K562 (cell line): ENCODE data around the gene MARK2. TPM values are rescaled to one million over a fixed set of nuclear protein-coding genes. Genes with fewer than 3 reads are reported as not detected.
A peak's percentile ranks its signal among the peaks of the same experiment; 100 is the strongest.

ENCODE experiments used
- ATAC-seq: fragments of 200-7000 bp; cut with Tn5 transposase; 3 replicates; pipeline ENCODE4 v1.9.1; 2020; ENCODE audit warnings: moderate library complexity
- BruUV-seq: library from RNA; stranded (reverse); fragments of 400-500 nt; replicated peaks from 2 replicates; lab custom pipeline; 2021; lab: Mats Ljungman, UMichigan
- CTCF ChIA-PET: fragments of 300-600 bp; formaldehyde crosslinking; extraction: SDS; loops from one replicate; lab custom pipeline; 2021; ENCODE audit warnings: low intra/inter-chr PET ratio; lab: Yijun Ruan, JAX
- POLR2A ChIA-PET: fragments of 300-600, 350-650 bp; sonication (Branson Sonifier 250); formaldehyde crosslinking; extraction: SDS; loops from one replicate; lab custom pipeline; 2021; ENCODE audit warnings: antibody characterized with exemption, inconsistent platforms; lab: Yijun Ruan, JAX
- DNase-seq, 4 experiments: peaks; one replicate each; pipeline versions ENCODE4 v3.0.0 to v3.0.0-alpha.2; 2011 to 2018; ENCODE audit warnings: low spot score in 3 of 4, mixed read lengths in 3 of 4; ENCODE audit errors: extremely low read depth in 1 of 4
- FAIRE-seq: peaks from 2 replicates; lab custom pipeline; 2011; peaks lifted over from hg19 to GRCh38; lab: Jason Lieb, UNC
- H2AFZ ChIP-seq: 2 replicates; pipeline ENCODE4 v1.6.0; 2011; ENCODE audit warnings: low read depth, low read length, control low read depth, inconsistent platforms
- H3K27ac ChIP-seq: fragments of 200-600 bp; 3 replicates; pipeline ENCODE4 v1.8.0; 2011; ENCODE audit warnings: low read depth, mild to moderate bottlenecking, control low read depth, inconsistent platforms, low read length, moderate library complexity, mixed read lengths; ENCODE audit errors: extremely low read depth
- H3K27me3 ChIP-seq, 2 experiments: fragments of 300-600 bp in 1 of 2; 2 replicates in 1 of 2; 3 replicates in 1 of 2; pipeline versions ENCODE4 v1.6.0 to v1.8.0; 2011; ENCODE audit warnings: inconsistent platforms in 2 of 2, low read length in 2 of 2, mild to moderate bottlenecking in 1 of 2, mixed read lengths in 1 of 2, moderate library complexity in 1 of 2; ENCODE audit not compliant: control insufficient read depth in 2 of 2, insufficient read depth in 2 of 2
- H3K36me3 ChIP-seq: fragments of 300-600 bp; 3 replicates; pipeline ENCODE4 v1.8.0; 2011; ENCODE audit warnings: mild to moderate bottlenecking, low read length, inconsistent platforms; ENCODE audit not compliant: control insufficient read depth, insufficient read depth
- H3K4me1 ChIP-seq, 2 experiments: fragments of 200-600 bp in 1 of 2; replicated peaks in 1 of 2; 2 replicates in 1 of 2; 3 replicates in 1 of 2; pipeline versions ENCODE4 v1.5.1 to v1.8.0; 2011; ENCODE audit warnings: inconsistent platforms in 2 of 2, low read length in 2 of 2, mild to moderate bottlenecking in 1 of 2, mixed read lengths in 1 of 2, moderate library complexity in 1 of 2; ENCODE audit not compliant: control insufficient read depth in 2 of 2, insufficient read depth in 2 of 2
- H3K4me2 ChIP-seq: 2 replicates; pipeline ENCODE4 v1.6.1; 2011; ENCODE audit warnings: low read length, control low read depth, inconsistent platforms, mixed read lengths; ENCODE audit not compliant: insufficient read depth
- H3K4me3 ChIP-seq: fragments of 200-600 bp; sonication (generic), shearing (Covaris generic); 2 replicates; pipeline ENCODE4 v1.5.1; 2016; ENCODE audit warnings: control low read depth, inconsistent platforms
- H3K79me2 ChIP-seq: fragments of 200-600 bp; 3 replicates; pipeline ENCODE4 v1.8.0; 2011; ENCODE audit warnings: low read length, inconsistent platforms; ENCODE audit not compliant: control insufficient read depth, insufficient read depth
- H3K9ac ChIP-seq, 2 experiments: 2 replicates each; pipeline versions ENCODE4 v1.6.0 to v1.6.1; 2011; ENCODE audit warnings: low read depth in 2 of 2, low read length in 2 of 2, control low read depth in 1 of 2, inconsistent platforms in 1 of 2, mild to moderate bottlenecking in 1 of 2, mixed read lengths in 1 of 2; ENCODE audit not compliant: insufficient read depth in 1 of 2
- H3K9me1 ChIP-seq: one replicate; pipeline ENCODE4 v1.6.0; 2011; ENCODE audit warnings: inconsistent platforms, mild to moderate bottlenecking, low read length, moderate library complexity; ENCODE audit not compliant: control insufficient read depth, insufficient read depth
- H3K9me3 ChIP-seq: replicated peaks from 2 replicates; pipeline ENCODE4 v1.5.1; 2011; ENCODE audit warnings: low read depth, low read length, inconsistent platforms; ENCODE audit not compliant: control insufficient read depth, insufficient read depth
- H4K20me1 ChIP-seq: replicated peaks from 2 replicates; pipeline ENCODE4 v1.6.1; 2011; ENCODE audit warnings: low read length, inconsistent platforms, mixed read lengths; ENCODE audit not compliant: control insufficient read depth, insufficient read depth
- CBX1 ChIP-seq: sonication (generic); IDR thresholded peaks from 2 replicates; pipeline ENCODE4 v1.6.1; 2016; ENCODE audit warnings: antibody characterized with exemption, low read depth, mild to moderate bottlenecking
- NFATC3 ChIP-seq: fragments of 450-650 bp; IDR thresholded peaks from 2 replicates; pipeline ENCODE4 v1.6.1; 2017; ENCODE audit warnings: mild to moderate bottlenecking
- NFIC ChIP-seq: fragments of 450-650 bp; IDR thresholded peaks from 2 replicates; pipeline ENCODE4 v1.6.1; 2017; ENCODE audit warnings: mild to moderate bottlenecking, inconsistent platforms
- SRSF1 ChIP-seq: fragments of 200-400 bp; formaldehyde crosslinking; IDR thresholded peaks from 2 replicates; pipeline ENCODE4 v1.6.1; 2017; ENCODE audit warnings: mild to moderate bottlenecking, low read depth, low read length, moderate library complexity
- ZNF143 ChIP-seq: sonication (generic); formaldehyde crosslinking; IDR thresholded peaks from 2 replicates; pipeline ENCODE4 v1.9.0; 2022; ENCODE audit warnings: mild to moderate bottlenecking, missing genetic modification reagents
- ZNF584 ChIP-seq: fragments of 200-800 bp; sonication (Bioruptor generic); IDR thresholded peaks from 2 replicates; pipeline ENCODE4 v1.6.1; 2016; ENCODE audit warnings: low read depth, mild to moderate bottlenecking, missing genetic modification characterization, missing compliant biosample characterization
- WGBS: fragments of 100-300 bp; shearing (Covaris generic); methylation state at CpG from one replicate; pipeline ENCODE4 v1.1.6; 2016; ENCODE audit warnings: low coverage, mixed read lengths; ENCODE audit not compliant: insufficient coverage; ENCODE audit errors: missing lambda C conversion rate; 5-methylcytosine and 5-hydroxymethylcytosine counted together
- in situ Hi-C: fragments of 300-500 bp; cut with MboI; formaldehyde crosslinking; loops from 4 replicates; pipeline ENCODE4 v1.15.0; 2018; ENCODE audit warnings: inconsistent platforms, mixed read lengths
- intact Hi-C: fragments of 100-400 bp; cut with micrococcal nuclease; formaldehyde crosslinking; loops from 2 replicates; pipeline ENCODE4 v1.14.2; 2022
- polyA plus RNA-seq, 8 experiments: library from polyadenylated mRNA; depleted of rRNA in 4 of 8; stranded (reverse) in 5 of 8; unstranded in 3 of 8; fragments of >200 nt; fragmentation: Nextera tagmentation in 2 of 8; fragmentation: Illumina TruSeq in 1 of 8; extraction: Ambion mirVana in 2 of 8; extraction: Trizol in 1 of 8; gene quantifications; 2 replicates each; pipeline versions ENCODE4 v1.2.1 to v1.2.3, GENCODE V29; 2011 to 2014; ENCODE audit warnings: inconsistent platforms in 1 of 8, missing spikeins in 1 of 8
- total RNA-seq, 7 experiments: library from RNA; depleted of rRNA in 6 of 7; stranded (reverse); fragments of >200 nt in 6 of 7; fragmentation: Illumina TruSeq in 2 of 7; extraction: Trizol in 2 of 7; gene quantifications; 2 replicates each; pipeline versions ENCODE4 v1.2.1 to v1.2.3, GENCODE V29; 2011 to 2021; ENCODE audit warnings: low replicate concordance in 1 of 7
- TF ChIP-seq, protein P1 (sequence below): fragments of 250-450 bp; sonication (Bioruptor Pico); IDR thresholded peaks from 2 replicates; pipeline ENCODE4 v1.8.0; 2021; ENCODE audit warnings: moderate library complexity, mild to moderate bottlenecking, inconsistent platforms
- TF ChIP-seq, protein P2 (sequence below): fragments of 450-650 bp; IDR thresholded peaks from 2 replicates; pipeline ENCODE4 v1.6.1; 2016; ENCODE audit warnings: mild to moderate bottlenecking, moderate library complexity

Gene MARK2
- total and polyA plus RNA-seq, 9 of the 15 experiments (the other 6 are each of a cell fraction or from before 2014, with no cell fraction given): 0.32 to 43.5 (median 15.1) TPM

DNA sequence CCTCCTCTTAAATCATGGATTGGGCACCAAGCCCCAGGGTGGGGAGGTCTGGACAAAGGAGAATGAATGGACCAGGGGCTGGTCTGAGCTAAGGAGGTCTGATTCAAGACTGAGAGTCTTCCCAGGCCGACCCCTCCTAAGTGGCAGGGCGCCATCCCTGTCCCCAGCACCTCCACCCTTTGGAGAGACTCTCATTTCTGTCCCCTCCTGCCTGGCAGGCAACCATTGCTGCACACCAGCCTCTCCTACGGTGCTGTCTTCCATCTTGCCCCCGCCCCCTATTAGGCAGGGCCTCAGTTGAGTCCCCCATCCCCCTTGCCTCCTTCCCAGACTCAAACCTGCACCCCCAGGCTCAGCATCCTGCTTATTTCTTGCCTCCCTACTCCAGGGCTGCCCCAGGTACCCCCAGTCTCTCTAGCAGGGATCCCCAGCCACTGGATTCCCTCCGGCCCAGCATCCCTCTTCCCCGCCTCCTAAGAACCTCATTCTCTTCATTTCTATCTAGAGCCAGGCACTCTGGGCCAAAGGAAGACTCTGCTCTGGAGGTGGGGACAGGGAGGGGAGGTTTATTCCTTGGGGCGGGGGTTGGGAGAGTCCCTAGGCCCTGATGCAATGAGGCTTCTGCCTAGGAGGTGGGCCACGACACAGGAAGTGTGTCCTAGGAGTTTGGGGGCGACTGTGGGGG is 79.7 kb downstream of the MARK2 start:
- H3K4me3 ChIP-seq: no peak overlapping the region
- intact Hi-C loops: loop anchor here (5.0 kb wide), 1 partner anchor 151 kb away; the partner anchor contains the start of gene ZFTA
- TF ChIP-seq NFATC3: no peak
- TF ChIP-seq ZNF584 (CRISPR knock-in tag): no peak
- peak; percentile 2; the same call in 1 of the 2 replicates for TF ChIP-seq NFIC
- TF ChIP-seq ZNF143: no peak
- 0 out of 2 replicates have a peak, but pooled peaks have one; percentile 8 for TF ChIP-seq CBX1
- TF ChIP-seq, protein P1, sequence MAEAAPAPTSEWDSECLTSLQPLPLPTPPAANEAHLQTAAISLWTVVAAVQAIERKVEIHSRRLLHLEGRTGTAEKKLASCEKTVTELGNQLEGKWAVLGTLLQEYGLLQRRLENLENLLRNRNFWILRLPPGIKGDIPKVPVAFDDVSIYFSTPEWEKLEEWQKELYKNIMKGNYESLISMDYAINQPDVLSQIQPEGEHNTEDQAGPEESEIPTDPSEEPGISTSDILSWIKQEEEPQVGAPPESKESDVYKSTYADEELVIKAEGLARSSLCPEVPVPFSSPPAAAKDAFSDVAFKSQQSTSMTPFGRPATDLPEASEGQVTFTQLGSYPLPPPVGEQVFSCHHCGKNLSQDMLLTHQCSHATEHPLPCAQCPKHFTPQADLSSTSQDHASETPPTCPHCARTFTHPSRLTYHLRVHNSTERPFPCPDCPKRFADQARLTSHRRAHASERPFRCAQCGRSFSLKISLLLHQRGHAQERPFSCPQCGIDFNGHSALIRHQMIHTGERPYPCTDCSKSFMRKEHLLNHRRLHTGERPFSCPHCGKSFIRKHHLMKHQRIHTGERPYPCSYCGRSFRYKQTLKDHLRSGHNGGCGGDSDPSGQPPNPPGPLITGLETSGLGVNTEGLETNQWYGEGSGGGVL (CRISPR knock-in tag): no peak
- TF ChIP-seq SRSF1: no peak
- TF ChIP-seq, protein P2, sequence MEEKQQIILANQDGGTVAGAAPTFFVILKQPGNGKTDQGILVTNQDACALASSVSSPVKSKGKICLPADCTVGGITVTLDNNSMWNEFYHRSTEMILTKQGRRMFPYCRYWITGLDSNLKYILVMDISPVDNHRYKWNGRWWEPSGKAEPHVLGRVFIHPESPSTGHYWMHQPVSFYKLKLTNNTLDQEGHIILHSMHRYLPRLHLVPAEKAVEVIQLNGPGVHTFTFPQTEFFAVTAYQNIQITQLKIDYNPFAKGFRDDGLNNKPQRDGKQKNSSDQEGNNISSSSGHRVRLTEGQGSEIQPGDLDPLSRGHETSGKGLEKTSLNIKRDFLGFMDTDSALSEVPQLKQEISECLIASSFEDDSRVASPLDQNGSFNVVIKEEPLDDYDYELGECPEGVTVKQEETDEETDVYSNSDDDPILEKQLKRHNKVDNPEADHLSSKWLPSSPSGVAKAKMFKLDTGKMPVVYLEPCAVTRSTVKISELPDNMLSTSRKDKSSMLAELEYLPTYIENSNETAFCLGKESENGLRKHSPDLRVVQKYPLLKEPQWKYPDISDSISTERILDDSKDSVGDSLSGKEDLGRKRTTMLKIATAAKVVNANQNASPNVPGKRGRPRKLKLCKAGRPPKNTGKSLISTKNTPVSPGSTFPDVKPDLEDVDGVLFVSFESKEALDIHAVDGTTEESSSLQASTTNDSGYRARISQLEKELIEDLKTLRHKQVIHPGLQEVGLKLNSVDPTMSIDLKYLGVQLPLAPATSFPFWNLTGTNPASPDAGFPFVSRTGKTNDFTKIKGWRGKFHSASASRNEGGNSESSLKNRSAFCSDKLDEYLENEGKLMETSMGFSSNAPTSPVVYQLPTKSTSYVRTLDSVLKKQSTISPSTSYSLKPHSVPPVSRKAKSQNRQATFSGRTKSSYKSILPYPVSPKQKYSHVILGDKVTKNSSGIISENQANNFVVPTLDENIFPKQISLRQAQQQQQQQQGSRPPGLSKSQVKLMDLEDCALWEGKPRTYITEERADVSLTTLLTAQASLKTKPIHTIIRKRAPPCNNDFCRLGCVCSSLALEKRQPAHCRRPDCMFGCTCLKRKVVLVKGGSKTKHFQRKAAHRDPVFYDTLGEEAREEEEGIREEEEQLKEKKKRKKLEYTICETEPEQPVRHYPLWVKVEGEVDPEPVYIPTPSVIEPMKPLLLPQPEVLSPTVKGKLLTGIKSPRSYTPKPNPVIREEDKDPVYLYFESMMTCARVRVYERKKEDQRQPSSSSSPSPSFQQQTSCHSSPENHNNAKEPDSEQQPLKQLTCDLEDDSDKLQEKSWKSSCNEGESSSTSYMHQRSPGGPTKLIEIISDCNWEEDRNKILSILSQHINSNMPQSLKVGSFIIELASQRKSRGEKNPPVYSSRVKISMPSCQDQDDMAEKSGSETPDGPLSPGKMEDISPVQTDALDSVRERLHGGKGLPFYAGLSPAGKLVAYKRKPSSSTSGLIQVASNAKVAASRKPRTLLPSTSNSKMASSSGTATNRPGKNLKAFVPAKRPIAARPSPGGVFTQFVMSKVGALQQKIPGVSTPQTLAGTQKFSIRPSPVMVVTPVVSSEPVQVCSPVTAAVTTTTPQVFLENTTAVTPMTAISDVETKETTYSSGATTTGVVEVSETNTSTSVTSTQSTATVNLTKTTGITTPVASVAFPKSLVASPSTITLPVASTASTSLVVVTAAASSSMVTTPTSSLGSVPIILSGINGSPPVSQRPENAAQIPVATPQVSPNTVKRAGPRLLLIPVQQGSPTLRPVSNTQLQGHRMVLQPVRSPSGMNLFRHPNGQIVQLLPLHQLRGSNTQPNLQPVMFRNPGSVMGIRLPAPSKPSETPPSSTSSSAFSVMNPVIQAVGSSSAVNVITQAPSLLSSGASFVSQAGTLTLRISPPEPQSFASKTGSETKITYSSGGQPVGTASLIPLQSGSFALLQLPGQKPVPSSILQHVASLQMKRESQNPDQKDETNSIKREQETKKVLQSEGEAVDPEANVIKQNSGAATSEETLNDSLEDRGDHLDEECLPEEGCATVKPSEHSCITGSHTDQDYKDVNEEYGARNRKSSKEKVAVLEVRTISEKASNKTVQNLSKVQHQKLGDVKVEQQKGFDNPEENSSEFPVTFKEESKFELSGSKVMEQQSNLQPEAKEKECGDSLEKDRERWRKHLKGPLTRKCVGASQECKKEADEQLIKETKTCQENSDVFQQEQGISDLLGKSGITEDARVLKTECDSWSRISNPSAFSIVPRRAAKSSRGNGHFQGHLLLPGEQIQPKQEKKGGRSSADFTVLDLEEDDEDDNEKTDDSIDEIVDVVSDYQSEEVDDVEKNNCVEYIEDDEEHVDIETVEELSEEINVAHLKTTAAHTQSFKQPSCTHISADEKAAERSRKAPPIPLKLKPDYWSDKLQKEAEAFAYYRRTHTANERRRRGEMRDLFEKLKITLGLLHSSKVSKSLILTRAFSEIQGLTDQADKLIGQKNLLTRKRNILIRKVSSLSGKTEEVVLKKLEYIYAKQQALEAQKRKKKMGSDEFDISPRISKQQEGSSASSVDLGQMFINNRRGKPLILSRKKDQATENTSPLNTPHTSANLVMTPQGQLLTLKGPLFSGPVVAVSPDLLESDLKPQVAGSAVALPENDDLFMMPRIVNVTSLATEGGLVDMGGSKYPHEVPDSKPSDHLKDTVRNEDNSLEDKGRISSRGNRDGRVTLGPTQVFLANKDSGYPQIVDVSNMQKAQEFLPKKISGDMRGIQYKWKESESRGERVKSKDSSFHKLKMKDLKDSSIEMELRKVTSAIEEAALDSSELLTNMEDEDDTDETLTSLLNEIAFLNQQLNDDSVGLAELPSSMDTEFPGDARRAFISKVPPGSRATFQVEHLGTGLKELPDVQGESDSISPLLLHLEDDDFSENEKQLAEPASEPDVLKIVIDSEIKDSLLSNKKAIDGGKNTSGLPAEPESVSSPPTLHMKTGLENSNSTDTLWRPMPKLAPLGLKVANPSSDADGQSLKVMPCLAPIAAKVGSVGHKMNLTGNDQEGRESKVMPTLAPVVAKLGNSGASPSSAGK: no peak

More for the DNA sequence above, 79.7 kb downstream of the MARK2 start:
- peak overlapping the region; percentile 83 for H3K4me2 ChIP-seq
- ChIA-PET CTCF (no interaction called here), POLR2A (no interaction called here)
- no peaks in the 10 kb centered on the region for H3K9me1 ChIP-seq
- FAIRE-seq (no peak), ATAC-seq (peak; percentile 21), DNase-seq (peak in 3 of 4 experiments; percentile 31 to 55 (median 42))
- 0 out of 3 replicates have a peak, but pooled peaks cover 2% of the 10 kb centered on the region for H3K36me3 ChIP-seq
- H3K4me1 ChIP-seq: peaks cover 46 to 74% of the 10 kb centered on the region in 2 experiments
- H3K9ac ChIP-seq: peak overlapping the region; percentile 69 to 95
- no peaks in the 10 kb centered on the region for H3K79me2 ChIP-seq
- H3K27me3 ChIP-seq: no peaks in the 10 kb centered on the region
- no peaks in the 10 kb centered on the region for H3K9me3 ChIP-seq
- 35% methylated on average over 9 of the region's 9 CpGs for WGBS
- no TSS peak for BruUV-seq
- no peaks in the 10 kb centered on the region for H4K20me1 ChIP-seq
- in situ Hi-C loops: no loop called here
- peak overlapping the region; percentile 89 for H2AFZ ChIP-seq
- H3K27ac ChIP-seq: peak overlapping the region; percentile 76
